ENCODE data around the gene SYT6.

SYT6 gene

GRCh38 chr1:114088392-114089299, 65.0 kb downstream of the SYT6 start:
- H3K4me1 ChIP-seq (ENCODE audit: control insufficient read depth, low read depth, low read length) = no peaks in the 10 kb centered on the region
- no peak overlapping the region for H3K27ac ChIP-seq (ENCODE audit: low read depth, low read length)
- no peaks in the 10 kb centered on the region for H3K36me3 ChIP-seq (ENCODE audit: control insufficient read depth, insufficient read depth, low read length)
- no peak overlapping the region for H3K56ac ChIP-seq (ENCODE audit: low read length)
- H3K4ac ChIP-seq (ENCODE audit: low read depth, low read length) = no peak overlapping the region
- WGBS (ENCODE audit: extremely low coverage, insufficient coverage, low lambda C conversion rate) = no CpG with 5 or more reads among the region's 13 CpGs
- H4K5ac ChIP-seq (ENCODE audit: low read length) = no peak overlapping the region
- no peak overlapping the region for H3K23ac ChIP-seq (ENCODE audit: low read length)
- H2AK5ac ChIP-seq (ENCODE audit: low read length) = no peak overlapping the region
- H3K4me2 ChIP-seq (ENCODE audit: low read length) = no peak overlapping the region
- H2BK120ac ChIP-seq (ENCODE audit: low read depth, low read length) = no peak overlapping the region
- H2BK5ac ChIP-seq (ENCODE audit: low read length) = no peak overlapping the region
- H3K79me2 ChIP-seq (ENCODE audit: control insufficient read depth, insufficient read depth, low read length) = no peaks in the 10 kb centered on the region
- H2BK15ac ChIP-seq (replicated peaks; ENCODE audit: low read depth) = no peak overlapping the region
- DNase-seq = peak; percentile 46
- H3K4me3 ChIP-seq (ENCODE audit: low read length) = no peak overlapping the region
- H3K9ac ChIP-seq (ENCODE audit: low read length) = no peak overlapping the region
- no peaks in the 10 kb centered on the region for H3K79me1 ChIP-seq (ENCODE audit: low read length)
- H4K8ac ChIP-seq (ENCODE audit: low read depth, low read length) = no peak overlapping the region
- no peak overlapping the region for H3K18ac ChIP-seq (ENCODE audit: low read length)
- H3K27me3 ChIP-seq (ENCODE audit: insufficient read depth, low read length, poor library complexity) = no peaks in the 10 kb centered on the region

GRCh38 chr1:114087495-114087894, 66.2 kb downstream of the SYT6 start:
- no peak overlapping the region for H4K5ac ChIP-seq (ENCODE audit: low read length)
- no peak overlapping the region for H3K4me2 ChIP-seq (ENCODE audit: low read length)
- no peak overlapping the region for H2BK5ac ChIP-seq (ENCODE audit: low read length)
- no peak overlapping the region for H3K27ac ChIP-seq (ENCODE audit: low read depth, low read length)
- no peak overlapping the region for H3K4me3 ChIP-seq (ENCODE audit: low read length)
- H3K4me1 ChIP-seq (ENCODE audit: control insufficient read depth, low read depth, low read length) = peaks cover 3% of the 10 kb centered on the region
- no peak overlapping the region for H3K18ac ChIP-seq (ENCODE audit: low read length)
- H3K56ac ChIP-seq (ENCODE audit: low read length) = no peak overlapping the region
- H2BK120ac ChIP-seq (ENCODE audit: low read depth, low read length) = no peak overlapping the region
- no peak overlapping the region for H3K4ac ChIP-seq (ENCODE audit: low read depth, low read length)
- H3K79me2 ChIP-seq (ENCODE audit: control insufficient read depth, insufficient read depth, low read length) = no peaks in the 10 kb centered on the region
- H3K9ac ChIP-seq (ENCODE audit: low read length) = no peak overlapping the region
- H3K23ac ChIP-seq (ENCODE audit: low read length) = no peak overlapping the region
- no CpG with 5 or more reads among the region's 2 CpGs for WGBS (ENCODE audit: extremely low coverage, insufficient coverage, low lambda C conversion rate)
- H2AK5ac ChIP-seq (ENCODE audit: low read length) = no peak overlapping the region
- no peaks in the 10 kb centered on the region for H3K36me3 ChIP-seq (ENCODE audit: control insufficient read depth, insufficient read depth, low read length)
- no peak for DNase-seq
- H4K8ac ChIP-seq (ENCODE audit: low read depth, low read length) = no peak overlapping the region
- H2BK15ac ChIP-seq (replicated peaks; ENCODE audit: low read depth) = no peak overlapping the region
- H3K79me1 ChIP-seq (ENCODE audit: low read length) = no peaks in the 10 kb centered on the region
- no peaks in the 10 kb centered on the region for H3K27me3 ChIP-seq (ENCODE audit: insufficient read depth, low read length, poor library complexity)

GRCh38 chr1:114086601-114087368, 66.9 kb downstream of the SYT6 start:
- Histone ChIP-seq H3K27me3 (ENCODE audit: insufficient read depth, low read length, poor library complexity) (no peaks in the 10 kb centered on the region), H3K4me3 (ENCODE audit: low read length) (no peak overlapping the region), H4K8ac (ENCODE audit: low read depth, low read length) (no peak overlapping the region), H4K5ac (ENCODE audit: low read length) (no peak overlapping the region), H2BK120ac (ENCODE audit: low read depth, low read length) (no peak overlapping the region), H3K9ac (ENCODE audit: low read length) (no peak overlapping the region), H3K79me1 (ENCODE audit: low read length) (no peaks in the 10 kb centered on the region), H3K23ac (ENCODE audit: low read length) (no peak overlapping the region), H3K18ac (ENCODE audit: low read length) (no peak overlapping the region), H2AK5ac (ENCODE audit: low read length) (no peak overlapping the region), H3K56ac (ENCODE audit: low read length) (no peak overlapping the region), H3K27ac (ENCODE audit: low read depth, low read length) (no peak overlapping the region), H2BK5ac (ENCODE audit: low read length) (no peak overlapping the region), H3K79me2 (ENCODE audit: control insufficient read depth, insufficient read depth, low read length) (no peaks in the 10 kb centered on the region), H3K4ac (ENCODE audit: low read depth, low read length) (no peak overlapping the region), H3K36me3 (ENCODE audit: control insufficient read depth, insufficient read depth, low read length) (no peaks in the 10 kb centered on the region), H3K4me2 (ENCODE audit: low read length) (no peak overlapping the region), H3K4me1 (ENCODE audit: control insufficient read depth, low read depth, low read length) (peaks cover 7% of the 10 kb centered on the region), H2BK15ac (replicated peaks; ENCODE audit: low read depth) (no peak overlapping the region)
- no peak for DNase-seq
- WGBS (ENCODE audit: extremely low coverage, insufficient coverage, low lambda C conversion rate) = no CpG with 5 or more reads among the region's 8 CpGs

GRCh38 chr1:114082867-114083585, 70.6 kb downstream of the SYT6 start:
- H3K18ac ChIP-seq (ENCODE audit: low read length) = no peak overlapping the region
- no peak overlapping the region for H2BK120ac ChIP-seq (ENCODE audit: low read depth, low read length)
- H3K56ac ChIP-seq (ENCODE audit: low read length) = no peak overlapping the region
- H3K4me2 ChIP-seq (ENCODE audit: low read length) = no peak overlapping the region
- no CpG with 5 or more reads among the region's 2 CpGs for WGBS (ENCODE audit: extremely low coverage, insufficient coverage, low lambda C conversion rate)
- H2AK5ac ChIP-seq (ENCODE audit: low read length) = no peak overlapping the region
- no peak overlapping the region for H3K9ac ChIP-seq (ENCODE audit: low read length)
- H3K36me3 ChIP-seq (ENCODE audit: control insufficient read depth, insufficient read depth, low read length) = no peaks in the 10 kb centered on the region
- H3K4me3 ChIP-seq (ENCODE audit: low read length) = no peak overlapping the region
- peak; percentile 54 for DNase-seq
- no peak overlapping the region for H3K4ac ChIP-seq (ENCODE audit: low read depth, low read length)
- no peak overlapping the region for H3K27ac ChIP-seq (ENCODE audit: low read depth, low read length)
- peaks cover 2% of the 10 kb centered on the region for H3K27me3 ChIP-seq (ENCODE audit: insufficient read depth, low read length, poor library complexity)
- no peaks in the 10 kb centered on the region for H3K79me2 ChIP-seq (ENCODE audit: control insufficient read depth, insufficient read depth, low read length)
- H4K8ac ChIP-seq (ENCODE audit: low read depth, low read length) = no peak overlapping the region
- no peak overlapping the region for H2BK15ac ChIP-seq (replicated peaks; ENCODE audit: low read depth)
- no peaks in the 10 kb centered on the region for H3K79me1 ChIP-seq (ENCODE audit: low read length)
- no peak overlapping the region for H4K5ac ChIP-seq (ENCODE audit: low read length)
- no peak overlapping the region for H3K23ac ChIP-seq (ENCODE audit: low read length)
- H3K4me1 ChIP-seq (ENCODE audit: control insufficient read depth, low read depth, low read length) = peaks cover 11% of the 10 kb centered on the region
- H2BK5ac ChIP-seq (ENCODE audit: low read length) = no peak overlapping the region

GRCh38 chr1:114082304-114082630, 71.4 kb downstream of the SYT6 start:
- Histone ChIP-seq H3K4ac (ENCODE audit: low read depth, low read length) (no peak overlapping the region), H3K4me1 (ENCODE audit: control insufficient read depth, low read depth, low read length) (peaks cover 11% of the 10 kb centered on the region), H2BK120ac (ENCODE audit: low read depth, low read length) (no peak overlapping the region), H3K4me2 (ENCODE audit: low read length) (no peak overlapping the region), H2BK5ac (ENCODE audit: low read length) (no peak overlapping the region), H3K18ac (ENCODE audit: low read length) (no peak overlapping the region), H3K23ac (ENCODE audit: low read length) (no peak overlapping the region), H4K5ac (ENCODE audit: low read length) (no peak overlapping the region), H3K79me2 (ENCODE audit: control insufficient read depth, insufficient read depth, low read length) (no peaks in the 10 kb centered on the region), H3K27me3 (ENCODE audit: insufficient read depth, low read length, poor library complexity) (peaks cover 2% of the 10 kb centered on the region), H4K8ac (ENCODE audit: low read depth, low read length) (no peak overlapping the region), H3K36me3 (ENCODE audit: control insufficient read depth, insufficient read depth, low read length) (no peaks in the 10 kb centered on the region), H3K27ac (ENCODE audit: low read depth, low read length) (no peak overlapping the region), H3K56ac (ENCODE audit: low read length) (no peak overlapping the region), H2AK5ac (ENCODE audit: low read length) (no peak overlapping the region), H3K9ac (ENCODE audit: low read length) (no peak overlapping the region), H2BK15ac (replicated peaks; ENCODE audit: low read depth) (no peak overlapping the region), H3K79me1 (ENCODE audit: low read length) (no peaks in the 10 kb centered on the region), H3K4me3 (ENCODE audit: low read length) (no peak overlapping the region)
- no CpG with 5 or more reads among the region's 2 CpGs for WGBS (ENCODE audit: extremely low coverage, insufficient coverage, low lambda C conversion rate)
- DNase-seq = no peak

Measured in mesendoderm (in vitro differentiated cells).